ENCODE measurements around the gene KLRC1.
"Not testable (repeated sequence)": the region's sequence is repeated elsewhere in the genome, so short reads cannot be mapped to it uniquely, and the experiment has no call there.

KLRC1 gene

GRCh38 chr12:10397296-10397695 is 55.9 kb downstream of the KLRC1 start:
- Histone ChIP-seq H3K4me3 (IDR thresholded peaks at IDR 0.05; ENCODE audit: insufficient read depth, low read depth, low read length) (no peak overlapping the region), H3K4me1 (ENCODE audit: low read depth, poor library complexity, severe bottlenecking) (peaks cover 51% of the 10 kb centered on the region), H3K4me2 (peak overlapping the region; percentile 49), H2AFZ (ENCODE audit: low read depth) (no peak overlapping the region), H3K27me3 (ENCODE audit: insufficient read depth, low read depth) (no peaks in the 10 kb centered on the region; the same call in 1 of the 2 replicates), H3K9ac (no peak overlapping the region), H3K27ac (no peak overlapping the region), H3K36me3 (ENCODE audit: insufficient read depth) (no peaks in the 10 kb centered on the region), H4K20me1 (ENCODE audit: insufficient read depth) (no peaks in the 10 kb centered on the region), H3K79me2 (ENCODE audit: insufficient read depth, low read depth) (no peaks in the 10 kb centered on the region)
- no peak for TF ChIP-seq CTCF (conservative IDR thresholded peaks at IDR 0.05; ENCODE audit: low read depth, low read length)

- H3K4me2 ChIP-seq: not testable (repeated sequence)
Observed at GRCh38 chr12:10396176-10396575, 57.0 kb downstream of the KLRC1 start.

More at GRCh38 chr12:10396176-10396575, 57.0 kb downstream of the KLRC1 start:
- peaks cover 62% of the 10 kb centered on the region for H3K4me1 ChIP-seq (ENCODE audit: low read depth, poor library complexity, severe bottlenecking)
- not testable (repeated sequence) for H3K36me3 ChIP-seq (ENCODE audit: insufficient read depth); H2AFZ ChIP-seq (ENCODE audit: low read depth); H3K27ac ChIP-seq; H3K79me2 ChIP-seq (ENCODE audit: insufficient read depth, low read depth); H3K4me3 ChIP-seq (IDR thresholded peaks at IDR 0.05; ENCODE audit: insufficient read depth, low read depth, low read length); H3K27me3 ChIP-seq (ENCODE audit: insufficient read depth, low read depth); H4K20me1 ChIP-seq (ENCODE audit: insufficient read depth); H3K9ac ChIP-seq
